IMR-90 (cell line): ENCODE measurements around the gene CDC42BPG. TPM values are rescaled to one million over a fixed set of nuclear protein-coding genes. Genes with fewer than 3 reads are reported as not detected.
A peak's percentile ranks its signal among the peaks of the same experiment; 100 is the strongest.

Source experiments
- ATAC-seq: fragments of 200-7000 bp; cut with Tn5 transposase; 2 replicates; pipeline ENCODE4 v1.9.1; 2020; ENCODE audit warnings: low read depth, mild to moderate bottlenecking, moderate library complexity
- BruUV-seq: library from RNA; stranded (reverse); fragments of 400-500 nt; replicated peaks from 2 replicates; lab custom pipeline; 2021; lab: Mats Ljungman, UMichigan
- CTCF ChIA-PET: fragments of 300-600 bp; formaldehyde crosslinking; extraction: SDS; loops from one replicate; lab custom pipeline; 2021; ENCODE audit warnings: antibody characterized with exemption; lab: Yijun Ruan, JAX
- POLR2A ChIA-PET: fragments of 300-600 bp; sonication (Branson Sonifier 250); formaldehyde crosslinking; loops from one replicate; lab custom pipeline; 2022; ENCODE audit warnings: antibody characterized with exemption; ENCODE audit not compliant: unreplicated experiment; lab: Charles Lee
- DNase-seq: peaks from one replicate; pipeline ENCODE4 v3.0.0; 2013
- H2AFZ ChIP-seq: replicated peaks from 2 replicates; pipeline ENCODE3; 2013; ENCODE audit warnings: low read length, mild to moderate bottlenecking; ENCODE audit not compliant: poor library complexity
- H2AK5ac ChIP-seq: 2 replicates; pipeline ENCODE4 v1.6.1; 2013; ENCODE audit warnings: low read depth, low read length, inconsistent platforms
- H2AK9ac ChIP-seq: replicated peaks from 2 replicates; pipeline ENCODE3; 2013; ENCODE audit warnings: mild to moderate bottlenecking, low read depth, low read length, moderate library complexity; ENCODE audit not compliant: poor library complexity
- H2BK120ac ChIP-seq: 2 replicates; pipeline ENCODE4 v1.6.1; 2013; ENCODE audit warnings: low read depth, low read length, inconsistent platforms
- H2BK15ac ChIP-seq: 3 replicates; pipeline ENCODE4 v1.6.1; 2013; ENCODE audit warnings: low read depth, low read length, inconsistent platforms
- H2BK20ac ChIP-seq: 2 replicates; pipeline ENCODE4 v1.6.1; 2013; ENCODE audit warnings: low read depth, mild to moderate bottlenecking, inconsistent platforms, low read length, moderate library complexity
- H2BK5ac ChIP-seq: 2 replicates; pipeline ENCODE4 v1.6.1; 2013; ENCODE audit warnings: mild to moderate bottlenecking, low read depth, low read length, inconsistent platforms; ENCODE audit not compliant: poor library complexity, severe bottlenecking
- H3K14ac ChIP-seq: replicated peaks from 2 replicates; pipeline ENCODE4 v1.6.1; 2013; ENCODE audit warnings: low read depth, low read length, inconsistent platforms
- H3K18ac ChIP-seq: 2 replicates; pipeline ENCODE4 v1.6.1; 2013; ENCODE audit warnings: low read depth, low read length, control low read depth
- H3K23ac ChIP-seq: 2 replicates; pipeline ENCODE4 v1.6.1; 2013; ENCODE audit warnings: low read depth, low read length, inconsistent platforms
- H3K27ac ChIP-seq: 2 replicates; pipeline ENCODE4 v1.5.1; 2013; ENCODE audit warnings: mild to moderate bottlenecking, control low read depth, low read length; ENCODE audit not compliant: insufficient read depth
- H3K27me3 ChIP-seq: 2 replicates; pipeline ENCODE4 v1.6.1; 2013; ENCODE audit warnings: low read length; ENCODE audit not compliant: control insufficient read depth, insufficient read depth
- H3K36me3 ChIP-seq: 2 replicates; pipeline ENCODE4 v1.6.1; 2013; ENCODE audit warnings: low read length, mixed read lengths; ENCODE audit not compliant: control insufficient read depth, insufficient read depth
- H3K4ac ChIP-seq: 2 replicates; pipeline ENCODE4 v1.6.1; 2013; ENCODE audit warnings: low read depth, low read length, inconsistent platforms
- H3K4me1 ChIP-seq: 2 replicates; pipeline ENCODE4 v1.6.1; 2013; ENCODE audit warnings: low read length, mixed read lengths; ENCODE audit not compliant: control insufficient read depth, insufficient read depth
- H3K4me2 ChIP-seq: 2 replicates; pipeline ENCODE4 v1.6.1; 2013; ENCODE audit warnings: low read depth, mild to moderate bottlenecking, control low read depth, low read length, moderate library complexity
- H3K4me3 ChIP-seq: 2 replicates; pipeline ENCODE4 v1.5.1; 2013; ENCODE audit warnings: low read depth, mild to moderate bottlenecking, control low read depth, low read length, moderate library complexity; ENCODE audit not compliant: insufficient read depth
- H3K56ac ChIP-seq: 2 replicates; pipeline ENCODE4 v1.6.1; 2013; ENCODE audit warnings: low read length, inconsistent platforms; ENCODE audit not compliant: insufficient read depth; ENCODE audit errors: extremely low read depth
- H3K79me1 ChIP-seq, 2 experiments: 2 replicates each; pipeline ENCODE4 v1.6.1; 2013; ENCODE audit warnings: low read length in 2 of 2, inconsistent platforms in 1 of 2, low read depth in 1 of 2
- H3K9ac ChIP-seq: 2 replicates; pipeline ENCODE4 v1.6.1; 2013; ENCODE audit warnings: low read depth, low read length, control low read depth
- H3K9me1 ChIP-seq: 2 replicates; pipeline ENCODE4 v1.6.1; 2013; ENCODE audit warnings: low read length, inconsistent platforms; ENCODE audit not compliant: insufficient read depth
- H3K9me3 ChIP-seq: 2 replicates; pipeline ENCODE4 v1.6.1; 2013; ENCODE audit warnings: low read length; ENCODE audit not compliant: control insufficient read depth, insufficient read depth
- H4K20me1 ChIP-seq: 2 replicates; pipeline ENCODE4 v1.6.1; 2013; ENCODE audit warnings: low read length, inconsistent platforms; ENCODE audit not compliant: insufficient read depth
- H4K5ac ChIP-seq: 2 replicates; pipeline ENCODE4 v1.6.1; 2013; ENCODE audit warnings: mild to moderate bottlenecking, low read depth, low read length, control low read depth
- H4K8ac ChIP-seq, 2 experiments: 2 replicates each; pipeline ENCODE4 v1.6.1; 2013; ENCODE audit warnings: low read depth in 2 of 2, low read length in 2 of 2, control low read depth in 1 of 2, inconsistent platforms in 1 of 2
- H4K91ac ChIP-seq: 2 replicates; pipeline ENCODE4 v1.6.1; 2013; ENCODE audit warnings: low read depth, low read length, inconsistent platforms; ENCODE audit not compliant: insufficient read depth
- BHLHE40 ChIP-seq: fragments of 150-350 bp; IDR thresholded peaks from 2 replicates; pipeline ENCODE4 v1.6.1; 2016; ENCODE audit warnings: mild to moderate bottlenecking, low read depth, low read length
- CHD1 ChIP-seq: IDR thresholded peaks from 2 replicates; pipeline ENCODE4 v1.6.1; 2012; ENCODE audit warnings: low read depth, low read length, improper control_type of control experiment
- FOS ChIP-seq: fragments of 150-350 bp; IDR thresholded peaks from 2 replicates; pipeline ENCODE4 v1.6.1; 2016; ENCODE audit warnings: low read depth, low read length
- MAFK ChIP-seq: IDR thresholded peaks from 2 replicates; pipeline ENCODE4 v1.6.1; 2012; ENCODE audit warnings: low read depth, low read length, improper control_type of control experiment
- MAZ ChIP-seq: IDR thresholded peaks from 2 replicates; pipeline ENCODE4 v1.6.1; 2012; ENCODE audit warnings: low read depth, mild to moderate bottlenecking, low read length, improper control_type of control experiment, moderate library complexity, borderline replicate concordance
- NFE2L2 ChIP-seq: fragments of 150-350 bp; IDR thresholded peaks from 2 replicates; pipeline ENCODE4 v1.6.1; 2016; ENCODE audit warnings: low read depth, mild to moderate bottlenecking, low read length
- POLR2A ChIP-seq: IDR thresholded peaks from 2 replicates; pipeline ENCODE4 v1.6.1; 2012; ENCODE audit warnings: mild to moderate bottlenecking, low read depth, low read length
- RAD21 ChIP-seq: IDR thresholded peaks from 2 replicates; pipeline ENCODE4 v1.6.1; 2012; ENCODE audit warnings: low read length, improper control_type of control experiment
- RCOR1 ChIP-seq: IDR thresholded peaks from 2 replicates; pipeline ENCODE4 v1.6.1; 2012; ENCODE audit warnings: mild to moderate bottlenecking, low read length, improper control_type of control experiment; ENCODE audit not compliant: insufficient replicate concordance
- RFX5 ChIP-seq: IDR thresholded peaks from 2 replicates; pipeline ENCODE4 v1.8.0; 2012; ENCODE audit warnings: low read depth, mild to moderate bottlenecking, low read length, moderate library complexity
- SMC3 ChIP-seq: fragments of 150-350 bp; IDR thresholded peaks from 2 replicates; pipeline ENCODE4 v1.6.1; 2016; ENCODE audit warnings: low read depth, mild to moderate bottlenecking, antibody characterized with exemption, low read length, moderate library complexity
- WGBS, 2 experiments: methylation state at CpG; one replicate each; pipeline versions ENCODE4 v1.1.5 to v1.1.7; 2013; ENCODE audit warnings: missing lambda C conversion rate in 2 of 2; ENCODE audit not compliant: insufficient read length in 1 of 2; ENCODE audit errors: extremely low coverage in 2 of 2; 5-methylcytosine and 5-hydroxymethylcytosine counted together
- dilution Hi-C: fragments of 300-500 bp; cut with HindIII; formaldehyde crosslinking; loops from one replicate; pipeline ENCODE4 v1.14.3; 2018; ENCODE audit warnings: low sequenced_read_pairs; ENCODE audit not compliant: unreplicated experiment
- in situ Hi-C: fragments of 300-500 bp; cut with MboI; formaldehyde crosslinking; loops from 3 replicates; pipeline ENCODE4 v1.14.3; 2019; ENCODE audit warnings: low sequenced_read_pairs, inconsistent platforms, mixed read lengths
- intact Hi-C: fragments of 100-400 bp; cut with micrococcal nuclease; formaldehyde crosslinking; loops from 2 replicates; pipeline ENCODE4 v1.10.0; 2022
- polyA plus RNA-seq, 3 experiments: library from polyadenylated mRNA; depleted of rRNA; stranded (reverse); fragments of >200 nt; gene quantifications; 2 replicates each; pipeline ENCODE4 v1.2.3, GENCODE V29; 2012; ENCODE audit warnings: low replicate concordance in 1 of 3
- total RNA-seq: library from RNA; depleted of rRNA; stranded (reverse); fragments of >200 nt; gene quantifications from 2 replicates; pipeline ENCODE4 v1.2.3, GENCODE V29; 2012
- TF ChIP-seq, protein P1 (sequence below): conservative IDR thresholded peaks from 2 replicates; pipeline ENCODE4 v1.5.1; 2012; ENCODE audit warnings: mild to moderate bottlenecking, low read depth, low read length, improper control_type of control experiment
- TF ChIP-seq, protein P2 (sequence below): fragments of 150-350 bp; IDR thresholded peaks from 2 replicates; pipeline ENCODE4 v1.6.1; 2016; ENCODE audit warnings: low read depth, mild to moderate bottlenecking, low read length, moderate library complexity, borderline replicate concordance
- TF ChIP-seq, protein P3 (sequence below): fragments of 150-350 bp; IDR thresholded peaks from 2 replicates; pipeline ENCODE4 v1.6.1; 2017; ENCODE audit warnings: mild to moderate bottlenecking, antibody characterized with exemption, low read length, low read depth

CDC42BPG gene
- total and polyA plus RNA-seq, 2 of the 4 experiments (the other 2 are of a cell fraction) = under 0.01 to 0.12 TPM

DNA sequence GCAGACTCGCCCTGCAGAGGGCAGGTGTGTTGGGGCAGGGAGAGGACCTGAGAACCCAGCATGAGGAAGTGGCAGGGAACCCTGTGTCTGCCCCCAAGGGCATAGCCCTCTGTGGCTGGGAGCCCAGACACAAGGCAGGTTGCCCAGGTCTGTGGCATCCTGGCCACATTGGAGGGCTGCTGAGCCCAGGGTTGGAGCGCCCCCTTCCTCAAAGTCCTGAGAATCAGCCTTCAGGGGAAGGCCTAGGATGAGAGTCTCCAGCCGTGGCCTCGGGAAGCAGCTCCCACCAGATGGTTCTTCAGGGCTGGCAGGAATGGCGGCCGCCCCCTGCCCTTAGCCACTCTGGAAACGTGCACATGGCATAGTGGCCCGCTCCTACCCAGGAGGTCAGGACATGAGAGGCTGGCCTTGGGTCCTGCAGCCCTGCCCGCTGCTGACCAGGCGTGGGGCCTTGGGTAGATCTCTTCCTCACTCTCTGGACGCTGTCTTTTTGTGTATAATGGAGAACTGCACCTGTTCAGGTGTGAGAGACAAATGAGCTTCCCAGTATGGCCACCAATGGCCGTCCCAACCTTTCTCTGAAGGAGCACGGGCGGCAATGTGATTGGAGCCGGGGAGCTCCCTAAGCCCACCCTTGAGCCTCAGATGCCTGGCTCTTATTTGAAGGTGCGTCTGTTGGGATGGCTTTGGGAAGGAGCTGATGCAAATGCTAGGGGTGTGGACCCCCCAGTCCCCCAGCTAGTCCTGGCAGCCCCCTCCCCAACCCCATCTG lies 4.6 kb upstream of the CDC42BPG start:
- H3K4me2 ChIP-seq = no peak overlapping the region
- no peak overlapping the region for H3K4me3 ChIP-seq
- H3K56ac ChIP-seq = no peak overlapping the region
- no peak overlapping the region for H4K5ac ChIP-seq
- no TSS peak for BruUV-seq
- no peak overlapping the region for H4K91ac ChIP-seq
- H3K9me1 ChIP-seq = peaks cover 3% of the 10 kb centered on the region; the same call in 1 of the 2 replicates
- H3K14ac ChIP-seq = no peak overlapping the region
- H3K36me3 ChIP-seq = peaks cover 8% of the 10 kb centered on the region
- ATAC-seq = no peak
- H2BK5ac ChIP-seq = no peak overlapping the region
- dilution Hi-C loops (no loop called here), intact Hi-C loops (loop anchor here (1.0 to 5.0 kb wide), 2 partner anchors 148 to 165 kb away; partner anchors contain the start of genes ARL2 and BATF2), in situ Hi-C loops (loop anchor here (5.0 to 10.0 kb wide), 2 partner anchors 43 to 156 kb away; no protein-coding TSS in a partner anchor)
- no peak overlapping the region for H2AFZ ChIP-seq
- H2BK120ac ChIP-seq = no peak overlapping the region
- no peak overlapping the region for H3K18ac ChIP-seq
- H2BK20ac ChIP-seq = no peak overlapping the region
- no peak overlapping the region for H2AK9ac ChIP-seq
- no peaks in the 10 kb centered on the region for H4K20me1 ChIP-seq
- H3K4me1 ChIP-seq = peaks cover 14% of the 10 kb centered on the region
- no peak overlapping the region for H3K4ac ChIP-seq
- WGBS, 2 experiments = 81% methylated on average over 4 of the region's 16 CpGs; no CpG with 5 or more reads in 1 of the 2 experiments
- H3K79me1 ChIP-seq = peaks cover 8 to 45% of the 10 kb centered on the region in 2 experiments; a peak in 3 of 4 replicates
- no peaks in the 10 kb centered on the region for H3K9me3 ChIP-seq
- H3K23ac ChIP-seq = no peak overlapping the region
- no peak for DNase-seq
- ChIA-PET CTCF (interaction anchor here (0.6 to 3.3 kb wide), 6 partner anchors 20 to 63 kb away, joined by 3 to 15 read pairs (median 4); no protein-coding TSS in a partner anchor), POLR2A (interaction anchor here (1.6 kb wide), 1 partner anchor 29 kb away, joined by 6 read pairs; no protein-coding TSS in a partner anchor)
- peak overlapping the region; percentile 48 for H2AK5ac ChIP-seq
- no peak overlapping the region; the same call in 2 of the 3 replicates for H2BK15ac ChIP-seq
- H3K27me3 ChIP-seq = no peaks in the 10 kb centered on the region
- no peak overlapping the region for H3K27ac ChIP-seq
- H3K9ac ChIP-seq = no peak overlapping the region
- H4K8ac ChIP-seq = no peak overlapping the region
- TF ChIP-seq RCOR1 = no peak
- TF ChIP-seq NFE2L2 = no peak
- TF ChIP-seq, protein P1, sequence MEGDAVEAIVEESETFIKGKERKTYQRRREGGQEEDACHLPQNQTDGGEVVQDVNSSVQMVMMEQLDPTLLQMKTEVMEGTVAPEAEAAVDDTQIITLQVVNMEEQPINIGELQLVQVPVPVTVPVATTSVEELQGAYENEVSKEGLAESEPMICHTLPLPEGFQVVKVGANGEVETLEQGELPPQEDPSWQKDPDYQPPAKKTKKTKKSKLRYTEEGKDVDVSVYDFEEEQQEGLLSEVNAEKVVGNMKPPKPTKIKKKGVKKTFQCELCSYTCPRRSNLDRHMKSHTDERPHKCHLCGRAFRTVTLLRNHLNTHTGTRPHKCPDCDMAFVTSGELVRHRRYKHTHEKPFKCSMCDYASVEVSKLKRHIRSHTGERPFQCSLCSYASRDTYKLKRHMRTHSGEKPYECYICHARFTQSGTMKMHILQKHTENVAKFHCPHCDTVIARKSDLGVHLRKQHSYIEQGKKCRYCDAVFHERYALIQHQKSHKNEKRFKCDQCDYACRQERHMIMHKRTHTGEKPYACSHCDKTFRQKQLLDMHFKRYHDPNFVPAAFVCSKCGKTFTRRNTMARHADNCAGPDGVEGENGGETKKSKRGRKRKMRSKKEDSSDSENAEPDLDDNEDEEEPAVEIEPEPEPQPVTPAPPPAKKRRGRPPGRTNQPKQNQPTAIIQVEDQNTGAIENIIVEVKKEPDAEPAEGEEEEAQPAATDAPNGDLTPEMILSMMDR = no peak
- no peak for TF ChIP-seq SMC3
- no peak for TF ChIP-seq MAFK
- TF ChIP-seq, protein P2, sequence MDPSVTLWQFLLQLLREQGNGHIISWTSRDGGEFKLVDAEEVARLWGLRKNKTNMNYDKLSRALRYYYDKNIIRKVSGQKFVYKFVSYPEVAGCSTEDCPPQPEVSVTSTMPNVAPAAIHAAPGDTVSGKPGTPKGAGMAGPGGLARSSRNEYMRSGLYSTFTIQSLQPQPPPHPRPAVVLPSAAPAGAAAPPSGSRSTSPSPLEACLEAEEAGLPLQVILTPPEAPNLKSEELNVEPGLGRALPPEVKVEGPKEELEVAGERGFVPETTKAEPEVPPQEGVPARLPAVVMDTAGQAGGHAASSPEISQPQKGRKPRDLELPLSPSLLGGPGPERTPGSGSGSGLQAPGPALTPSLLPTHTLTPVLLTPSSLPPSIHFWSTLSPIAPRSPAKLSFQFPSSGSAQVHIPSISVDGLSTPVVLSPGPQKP = no peak
- TF ChIP-seq, protein P3, sequence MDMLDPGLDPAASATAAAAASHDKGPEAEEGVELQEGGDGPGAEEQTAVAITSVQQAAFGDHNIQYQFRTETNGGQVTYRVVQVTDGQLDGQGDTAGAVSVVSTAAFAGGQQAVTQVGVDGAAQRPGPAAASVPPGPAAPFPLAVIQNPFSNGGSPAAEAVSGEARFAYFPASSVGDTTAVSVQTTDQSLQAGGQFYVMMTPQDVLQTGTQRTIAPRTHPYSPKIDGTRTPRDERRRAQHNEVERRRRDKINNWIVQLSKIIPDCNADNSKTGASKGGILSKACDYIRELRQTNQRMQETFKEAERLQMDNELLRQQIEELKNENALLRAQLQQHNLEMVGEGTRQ = no peak
- no peak for TF ChIP-seq POLR2A
- no peak for TF ChIP-seq CHD1
- no peak for TF ChIP-seq FOS
- TF ChIP-seq RAD21 = no peak
- no peak for TF ChIP-seq MAZ
- no peak for TF ChIP-seq RFX5
- TF ChIP-seq BHLHE40 = no peak
